Prostate gland (tissue), 2 donors: ENCODE measurements around the gene ABI3BP. TPM values are rescaled to one million over a fixed set of nuclear protein-coding genes. Genes with fewer than 3 reads are reported as not detected.

Experiments used
- DNase-seq: peaks from one replicate; pipeline ENCODE4 v3.0.0-alpha.2; 2019; ENCODE audit warnings: low spot score
- H3K27ac ChIP-seq, 2 donors: fragments of 200-600 bp; sonication (generic); 2 replicates each; pipeline ENCODE4 v1.5.1; 2017 to 2019
- H3K27me3 ChIP-seq: fragments of 200-600 bp; sonication (generic); replicated peaks from 2 replicates; pipeline ENCODE4 v1.5.1; 2019; ENCODE audit not compliant: insufficient read depth
- H3K36me3 ChIP-seq, 2 donors: fragments of 200-600 bp; sonication (generic); 1 replicate in 1 of 2; 2 replicates in 1 of 2; pipeline versions ENCODE4 v1.5.1 to v1.8.1; 2017 to 2019
- H3K4me1 ChIP-seq: fragments of 200-600 bp; sonication (generic); replicated peaks from 2 replicates; pipeline ENCODE4 v1.5.1; 2019
- H3K4me3 ChIP-seq, 2 donors: fragments of 200-600 bp; sonication (generic); 2 replicates each; pipeline ENCODE4 v1.5.1; 2017 to 2019
- H3K9me3 ChIP-seq: fragments of 200-600 bp; sonication (generic); 2 replicates; pipeline ENCODE4 v1.5.1; 2017
- CTCF ChIP-seq, 4 experiments: fragments of 200-600 bp in 2 of 4; fragments of 450-650 bp in 2 of 4; sonication (generic) in 2 of 4; IDR thresholded peaks; 1 replicate in 3 of 4; 2 replicates in 1 of 4; pipeline ENCODE4 v1.5.1; 2016 to 2019; ENCODE audit warnings: antibody characterized with exemption in 4 of 4, mild to moderate bottlenecking in 2 of 4, moderate library complexity in 2 of 4
- POLR2A ChIP-seq: fragments of 450-650 bp; IDR thresholded peaks from one replicate; pipeline ENCODE4 v1.6.1; 2016; ENCODE audit warnings: antibody characterized with exemption, mild to moderate bottlenecking
- POLR2AphosphoS5 ChIP-seq: sonication (generic); formaldehyde crosslinking; IDR thresholded peaks from one replicate; pipeline ENCODE4 v1.6.1; 2017; ENCODE audit warnings: antibody characterized with exemption
- WGBS: methylation state at CpG from one replicate; pipeline ENCODE4 v1.1.5; 2018; 5-methylcytosine and 5-hydroxymethylcytosine counted together
- intact Hi-C: fragments of 100-400 bp; cut with DNase I; formaldehyde crosslinking; loops from one replicate; pipeline ENCODE4 v1.14.2; 2022
- total RNA-seq, 2 donors: library from RNA; depleted of rRNA; stranded (reverse); fragments of >200 nt; gene quantifications; one replicate each; pipeline ENCODE4 v1.1.0, GENCODE V29; 2016

Gene ABI3BP
- total RNA-seq, 2 donors from 2014 or later = 15.3 to 16.6 TPM

- TF ChIP-seq POLR2A = no peak
- no peak for TF ChIP-seq CTCF (IDR thresholded peaks at IDR 0.05)
- no peak for TF ChIP-seq POLR2AphosphoS5
- H3K36me3 ChIP-seq = no peaks in the 10 kb centered on the region
- no peaks in the 10 kb centered on the region for H3K27me3 ChIP-seq
- intact Hi-C loops = no loop called here
- WGBS = 17% methylated on average over 3 of the region's 3 CpGs
- no peaks in the 10 kb centered on the region for H3K9me3 ChIP-seq
- no peaks in the 10 kb centered on the region for H3K4me1 ChIP-seq
- no peak overlapping the region for H3K4me3 ChIP-seq
- DNase-seq = no peak
- no peak overlapping the region for H3K27ac ChIP-seq
These were observed 210.3 kb downstream of the ABI3BP start for GRCh38 chr3:100782906-100783305.

- TF ChIP-seq POLR2A (no peak), CTCF (IDR thresholded peaks at IDR 0.05) (no peak), POLR2AphosphoS5 (no peak)
- intact Hi-C loops = no loop called here
- H3K4me1 ChIP-seq = no peaks in the 10 kb centered on the region
- no peak overlapping the region for H3K27ac ChIP-seq
- H3K27me3 ChIP-seq = no peaks in the 10 kb centered on the region
- H3K4me3 ChIP-seq = no peak overlapping the region
- DNase-seq = no peak
- 58% methylated on average over 2 of the region's 2 CpGs for WGBS
- H3K9me3 ChIP-seq = no peaks in the 10 kb centered on the region
- no peaks in the 10 kb centered on the region for H3K36me3 ChIP-seq
These were observed 210.9 kb downstream of the ABI3BP start for GRCh38 chr3:100782348-100782747.

- TF ChIP-seq POLR2AphosphoS5 = no peak
- no peak for TF ChIP-seq CTCF (IDR thresholded peaks at IDR 0.05)
- no peak for TF ChIP-seq POLR2A
- H3K27ac ChIP-seq = no peak overlapping the region
- 100% methylated on average over 2 of the region's 2 CpGs for WGBS
These were observed 211.9 kb downstream of the ABI3BP start for GRCh38 chr3:100781301-100781700.

GRCh38 chr3:100780071-100780622 lies 213.1 kb downstream of the ABI3BP start:
- no peak for DNase-seq
- no peaks in the 10 kb centered on the region for H3K27me3 ChIP-seq
- no peak overlapping the region for H3K27ac ChIP-seq
- no peaks in the 10 kb centered on the region for H3K4me1 ChIP-seq
- WGBS = 44% methylated on average over 2 of the region's 2 CpGs
- intact Hi-C loops = no loop called here
- no peaks in the 10 kb centered on the region for H3K36me3 ChIP-seq
- H3K9me3 ChIP-seq = no peaks in the 10 kb centered on the region
- H3K4me3 ChIP-seq = no peak overlapping the region
- TF ChIP-seq CTCF (IDR thresholded peaks at IDR 0.05) (no peak), POLR2AphosphoS5 (no peak), POLR2A (no peak)

More at GRCh38 chr3:100781301-100781700, 211.9 kb downstream of the ABI3BP start:
- no peak for DNase-seq
- Histone ChIP-seq H3K27me3 (no peaks in the 10 kb centered on the region), H3K9me3 (no peaks in the 10 kb centered on the region), H3K36me3 (no peaks in the 10 kb centered on the region), H3K4me1 (no peaks in the 10 kb centered on the region), H3K4me3 (no peak overlapping the region)
- intact Hi-C loops = no loop called here

GRCh38 chr3:100779480-100779879 lies 213.7 kb downstream of the ABI3BP start:
- Histone ChIP-seq H3K9me3 (no peaks in the 10 kb centered on the region), H3K36me3 (no peaks in the 10 kb centered on the region), H3K27ac (no peak overlapping the region), H3K27me3 (no peaks in the 10 kb centered on the region), H3K4me3 (no peak overlapping the region), H3K4me1 (no peaks in the 10 kb centered on the region)
- no peak for DNase-seq
- intact Hi-C loops = no loop called here
- TF ChIP-seq POLR2AphosphoS5 (no peak), CTCF (IDR thresholded peaks at IDR 0.05) (no peak), POLR2A (no peak)
